K562 (cell line): Measurements from ENCODE around the gene PNPLA7. TPM values are rescaled to one million over a fixed set of nuclear protein-coding genes. Genes with fewer than 3 reads are reported as not detected.

ENCODE experiments used
- ATF1 ChIP-seq, 2 experiments: fragments of 450-650 bp in 1 of 2; IDR thresholded peaks; 2 replicates each; pipeline ENCODE4 v1.6.1; 2016; ENCODE audit warnings: missing compliant biosample characterization in 1 of 2, missing genetic modification characterization in 1 of 2
- CREB3 ChIP-seq: fragments of 450-650 bp; conservative IDR thresholded peaks from 2 replicates; pipeline ENCODE4 v1.6.1; 2016; ENCODE audit warnings: missing genetic modification characterization, low read depth, mild to moderate bottlenecking, missing compliant biosample characterization, moderate library complexity
- DIDO1 ChIP-seq: fragments of 450-650 bp; IDR thresholded peaks from 2 replicates; pipeline ENCODE4 v1.6.1; 2016; ENCODE audit warnings: low read depth, missing biosample characterization, missing genetic modification characterization
- FOXA1 ChIP-seq: fragments of 450-650 bp; IDR thresholded peaks from 2 replicates; pipeline ENCODE4 v1.6.1; 2016; ENCODE audit warnings: mild to moderate bottlenecking, borderline replicate concordance
- FOXP4 ChIP-seq: sonication (generic); formaldehyde crosslinking; IDR thresholded peaks from 2 replicates; pipeline ENCODE4 v1.8.0; 2022; ENCODE audit warnings: mild to moderate bottlenecking, missing genetic modification reagents, borderline replicate concordance
- GATAD2A ChIP-seq: fragments of 450-650 bp; IDR thresholded peaks from 2 replicates; pipeline ENCODE4 v1.6.1; 2017
- KDM2B ChIP-seq: fragments of 250-450 bp; sonication (Bioruptor Pico); IDR thresholded peaks from 2 replicates; pipeline ENCODE4 v1.8.0; 2021; ENCODE audit warnings: mild to moderate bottlenecking, moderate library complexity
- KLF13 ChIP-seq: fragments of 450-650 bp; IDR thresholded peaks from 2 replicates; pipeline ENCODE4 v1.6.1; 2016; ENCODE audit warnings: missing genetic modification characterization, low read depth, mild to moderate bottlenecking, missing compliant biosample characterization, moderate library complexity, borderline replicate concordance
- L3MBTL2 ChIP-seq: fragments of 450-650 bp; IDR thresholded peaks from 2 replicates; pipeline ENCODE4 v1.6.1; 2016; ENCODE audit warnings: mild to moderate bottlenecking, moderate library complexity
- MTF1 ChIP-seq: fragments of 250-450 bp; sonication (Bioruptor Pico); IDR thresholded peaks from 2 replicates; pipeline ENCODE4 v1.9.0; 2021; ENCODE audit warnings: moderate library complexity, mild to moderate bottlenecking, inconsistent platforms, borderline replicate concordance
- NKRF ChIP-seq: fragments of 450-650 bp; IDR thresholded peaks from 2 replicates; pipeline ENCODE4 v1.6.1; 2016; ENCODE audit warnings: borderline replicate concordance
- PTRF ChIP-seq: fragments of 450-650 bp; IDR thresholded peaks from 2 replicates; pipeline ENCODE4 v1.6.1; 2016; ENCODE audit warnings: mild to moderate bottlenecking, missing genetic modification characterization, missing compliant biosample characterization
- SPI1 ChIP-seq: IDR thresholded peaks from 2 replicates; pipeline ENCODE4 v1.6.1; 2011; ENCODE audit warnings: low read depth, low read length, control low read depth, borderline replicate concordance
- TOE1 ChIP-seq, 2 experiments: fragments of 450-650 bp in 1 of 2; sonication (generic) in 1 of 2; formaldehyde crosslinking in 1 of 2; IDR thresholded peaks; 2 replicates each; pipeline versions ENCODE4 v1.7.1 to v1.8.0; 2016 to 2022; ENCODE audit warnings: borderline replicate concordance in 2 of 2, mild to moderate bottlenecking in 2 of 2, antibody characterized with exemption in 1 of 2, inconsistent platforms in 1 of 2, low read depth in 1 of 2, missing genetic modification reagents in 1 of 2, moderate library complexity in 1 of 2
- USF1 ChIP-seq: sonication (generic); formaldehyde crosslinking; IDR thresholded peaks from 2 replicates; pipeline ENCODE4 v1.9.0; 2022; ENCODE audit warnings: mild to moderate bottlenecking, missing genetic modification reagents
- ZBTB12 ChIP-seq: fragments of 250-450 bp; sonication (Bioruptor Pico); IDR thresholded peaks from 2 replicates; pipeline ENCODE4 v1.4.0; 2020
- ZBTB9 ChIP-seq: fragments of 450-650 bp; formaldehyde crosslinking; IDR thresholded peaks from 2 replicates; pipeline ENCODE4 v1.4.0; 2020; ENCODE audit warnings: mild to moderate bottlenecking, moderate library complexity
- ZNF12 ChIP-seq: sonication (generic); formaldehyde crosslinking; IDR thresholded peaks from 2 replicates; pipeline ENCODE4 v1.4.0; 2020; ENCODE audit warnings: mild to moderate bottlenecking, missing genetic modification reagents
- ZNF347 ChIP-seq: fragments of 450-650 bp; formaldehyde crosslinking; IDR thresholded peaks from 2 replicates; pipeline ENCODE4 v1.4.0; 2020; ENCODE audit warnings: low read depth, mild to moderate bottlenecking, moderate library complexity
- ZNF668 ChIP-seq: fragments of 250-450 bp; sonication (Bioruptor Pico); IDR thresholded peaks from 2 replicates; pipeline ENCODE4 v1.8.0; 2022; ENCODE audit warnings: mild to moderate bottlenecking, inconsistent platforms
- polyA plus RNA-seq, 8 experiments: library from polyadenylated mRNA; depleted of rRNA in 4 of 8; stranded (reverse) in 5 of 8; unstranded in 3 of 8; fragments of >200 nt; fragmentation: Nextera tagmentation in 2 of 8; fragmentation: Illumina TruSeq in 1 of 8; extraction: Ambion mirVana in 2 of 8; extraction: Trizol in 1 of 8; gene quantifications; 2 replicates each; pipeline versions ENCODE4 v1.2.1 to v1.2.3, GENCODE V29; 2011 to 2014; ENCODE audit warnings: inconsistent platforms in 1 of 8, missing spikeins in 1 of 8
- total RNA-seq, 7 experiments: library from RNA; depleted of rRNA in 6 of 7; stranded (reverse); fragments of >200 nt in 6 of 7; fragmentation: Illumina TruSeq in 2 of 7; extraction: Trizol in 2 of 7; gene quantifications; 2 replicates each; pipeline versions ENCODE4 v1.2.1 to v1.2.3, GENCODE V29; 2011 to 2021; ENCODE audit warnings: low replicate concordance in 1 of 7

PNPLA7 gene
- total and polyA plus RNA-seq, 9 of the 15 experiments (the other 6 are each of a cell fraction or from before 2014, with no cell fraction given): 0.01 to 0.85 (median 0.19) TPM; not detected in 1

- TF ChIP-seq ZBTB9 (CRISPR knock-in tag) (no peak), CREB3 (tag) (no peak), ATF1 (CRISPR knock-in tag; IDR thresholded peaks at IDR 0.05) (peak; percentile 72), ATF1 (tag; IDR thresholded peaks at IDR 0.05) (peak; percentile 99), ZBTB12 (peak; percentile 90), ZNF347 (CRISPR knock-in tag) (no peak), SPI1 (no peak), KLF13 (tag) (peak; percentile 67; the same call in 1 of the 2 replicates), FOXA1 (no peak), FOXP4 (CRISPR knock-in tag) (no peak), PTRF (tag) (no peak), DIDO1 (no peak), NKRF (no peak), ZNF668 (no peak), ZNF12 (CRISPR knock-in tag) (no peak), GATAD2A (no peak), TOE1 (IDR thresholded peaks at IDR 0.05; ENCODE audit: borderline replicate concordance) (no peak), TOE1 (CRISPR knock-in tag; IDR thresholded peaks at IDR 0.05; ENCODE audit: borderline replicate concordance, low read depth) (no peak), USF1 (peak; percentile 72), L3MBTL2 (peak; percentile 50; the same call in 1 of the 2 replicates), KDM2B (CRISPR knock-in tag) (no peak), MTF1 (no peak)
Observed at GRCh38 chr9:137459152-137459600, 91.0 kb downstream of the PNPLA7 start, which contains the start of gene NSMF (continued).
